Adrenal gland (tissue), 5 donors: ENCODE measurements around the gene KDM4C.

Source experiments
- POLR2A ChIP-seq, 2 donors: fragments of 450-650 bp; IDR thresholded peaks; one replicate each; pipeline ENCODE4 v1.6.1; 2017; ENCODE audit warnings: antibody characterized with exemption in 2 of 2, mild to moderate bottlenecking in 2 of 2, moderate library complexity in 1 of 2
- TF ChIP-seq, protein P1 (sequence below), 6 experiments: fragments of 450-650 bp in 4 of 6; fragments of 200-600 bp in 2 of 6; sonication (generic) in 1 of 6; IDR thresholded peaks; 1 replicate in 5 of 6; 2 replicates in 1 of 6; pipeline versions ENCODE4 v1.5.1 to v1.8.0; 2016 to 2021; ENCODE audit warnings: antibody characterized with exemption in 6 of 6, mild to moderate bottlenecking in 2 of 6, moderate library complexity in 1 of 6
- donor health status: DM: no; HTN: no; CAD: no.

DNA sequence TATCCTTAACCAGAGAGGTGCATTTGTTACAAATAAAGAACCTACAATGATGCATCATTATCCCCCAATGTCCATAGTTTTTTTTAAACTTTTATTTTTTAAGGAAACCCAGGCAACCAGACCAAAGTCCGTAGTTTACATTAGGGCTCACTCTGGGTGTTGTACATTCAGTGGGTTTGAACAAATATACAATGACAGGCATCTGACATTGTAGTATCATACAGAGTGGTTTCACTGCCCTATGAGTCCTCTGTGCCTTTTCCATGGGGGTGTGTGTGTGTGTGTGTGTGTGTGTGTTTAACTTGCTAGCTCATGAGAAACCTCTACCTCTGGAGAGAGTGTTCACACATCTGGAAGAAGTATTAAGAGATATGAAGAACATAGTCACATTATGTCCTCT, 141.5 kb downstream of the KDM4C start:
- TF ChIP-seq, protein P1, sequence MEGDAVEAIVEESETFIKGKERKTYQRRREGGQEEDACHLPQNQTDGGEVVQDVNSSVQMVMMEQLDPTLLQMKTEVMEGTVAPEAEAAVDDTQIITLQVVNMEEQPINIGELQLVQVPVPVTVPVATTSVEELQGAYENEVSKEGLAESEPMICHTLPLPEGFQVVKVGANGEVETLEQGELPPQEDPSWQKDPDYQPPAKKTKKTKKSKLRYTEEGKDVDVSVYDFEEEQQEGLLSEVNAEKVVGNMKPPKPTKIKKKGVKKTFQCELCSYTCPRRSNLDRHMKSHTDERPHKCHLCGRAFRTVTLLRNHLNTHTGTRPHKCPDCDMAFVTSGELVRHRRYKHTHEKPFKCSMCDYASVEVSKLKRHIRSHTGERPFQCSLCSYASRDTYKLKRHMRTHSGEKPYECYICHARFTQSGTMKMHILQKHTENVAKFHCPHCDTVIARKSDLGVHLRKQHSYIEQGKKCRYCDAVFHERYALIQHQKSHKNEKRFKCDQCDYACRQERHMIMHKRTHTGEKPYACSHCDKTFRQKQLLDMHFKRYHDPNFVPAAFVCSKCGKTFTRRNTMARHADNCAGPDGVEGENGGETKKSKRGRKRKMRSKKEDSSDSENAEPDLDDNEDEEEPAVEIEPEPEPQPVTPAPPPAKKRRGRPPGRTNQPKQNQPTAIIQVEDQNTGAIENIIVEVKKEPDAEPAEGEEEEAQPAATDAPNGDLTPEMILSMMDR (IDR thresholded peaks at IDR 0.05), result no peak
- TF ChIP-seq POLR2A (IDR thresholded peaks at IDR 0.05), result no peak
